HCT116 (cell line): ENCODE measurements around the gene MSANTD3.

ENCODE experiments used
- CEBPB ChIP-seq: IDR thresholded peaks from 2 replicates; pipeline ENCODE4 v1.6.1; 2012; ENCODE audit warnings: low read depth
- CTCF ChIP-seq, 3 experiments: fragments of 200-600 bp in 1 of 3; sonication (generic) in 1 of 3; IDR thresholded peaks in 2 of 3; conservative IDR thresholded peaks in 1 of 3; 2 replicates each; pipeline ENCODE4 v1.5.1; 2012 to 2017; ENCODE audit warnings: low read depth in 2 of 3, low read length in 2 of 3, antibody characterized with exemption in 1 of 3, borderline replicate concordance in 1 of 3, control low read depth in 1 of 3, mild to moderate bottlenecking in 1 of 3, mixed read lengths in 1 of 3, mixed run types in 1 of 3, moderate library complexity in 1 of 3; ENCODE audit not compliant: insufficient read depth in 1 of 3
- ELF1 ChIP-seq: IDR thresholded peaks from 2 replicates; pipeline ENCODE4 v1.6.1; 2012; ENCODE audit warnings: low read depth, borderline replicate concordance
- EZH2 ChIP-seq: fragments of 200-600 bp; sonication (generic); IDR thresholded peaks from 2 replicates; pipeline ENCODE4 v1.6.1; 2017; ENCODE audit warnings: antibody characterized with exemption, mixed run types
- EZH2phosphoT487 ChIP-seq: fragments of 200-600 bp; IDR thresholded peaks from 2 replicates; pipeline ENCODE4 v1.6.1; 2018; ENCODE audit warnings: antibody characterized with exemption, borderline replicate concordance
- JUND ChIP-seq: IDR thresholded peaks from 2 replicates; pipeline ENCODE4 v1.6.1; 2012
- POLR2A ChIP-seq: IDR thresholded peaks from 2 replicates; pipeline ENCODE4 v1.7.0; 2011; ENCODE audit warnings: borderline replicate concordance; ENCODE audit not compliant: insufficient read depth, insufficient read length; ENCODE audit errors: extremely low read depth
- POLR2AphosphoS5 ChIP-seq: IDR thresholded peaks from 2 replicates; pipeline ENCODE4 v1.6.1; 2011; ENCODE audit warnings: mild to moderate bottlenecking, low read depth, low read length, moderate library complexity
- RAD21 ChIP-seq: IDR thresholded peaks from 2 replicates; pipeline ENCODE4 v1.6.1; 2012; ENCODE audit warnings: low read depth, mild to moderate bottlenecking
- REST ChIP-seq: IDR thresholded peaks from 2 replicates; pipeline ENCODE4 v1.6.1; 2012; ENCODE audit warnings: low read depth
- SIN3A ChIP-seq: IDR thresholded peaks from 2 replicates; pipeline ENCODE4 v1.6.1; 2012; ENCODE audit warnings: low read depth
- ZFX ChIP-seq: fragments of 450-650 bp; IDR thresholded peaks from 2 replicates; pipeline ENCODE4 v1.6.1; 2017

- TF ChIP-seq CTCF (IDR thresholded peaks at IDR 0.05 in 2 of 3, conservative IDR thresholded peaks at IDR 0.05 in 1 of 3; ENCODE audit: borderline replicate concordance in 1 of 3, insufficient read depth in 1 of 3, low read depth in 2 of 3, low read length in 2 of 3), result no peak
- TF ChIP-seq POLR2A, result no peak
- TF ChIP-seq REST, result no peak
- TF ChIP-seq EZH2, result no peak
- TF ChIP-seq SIN3A, result peak; percentile 83; the same call in 1 of the 2 replicates
- TF ChIP-seq EZH2phosphoT487, result no peak
- TF ChIP-seq POLR2AphosphoS5, result peak; percentile 55
- TF ChIP-seq ZFX, result no peak
- no peak for TF ChIP-seq ELF1
- TF ChIP-seq JUND, result peak; percentile 98
- peak; percentile 69 for TF ChIP-seq CEBPB
- TF ChIP-seq RAD21, result no peak; the same call in 1 of the 2 replicates
Observed at GRCh38 chr9:100428871-100429654, 2.1 kb downstream of the MSANTD3 start.
